Gastroesophageal sphincter (tissue), 4 donors: ENCODE measurements around the gene KIAA1755. TPM values are rescaled to one million over a fixed set of nuclear protein-coding genes. Genes with fewer than 3 reads are reported as not detected.

Experiments
- ATAC-seq: fragments of 150-250 bp; one replicate; pipeline ENCODE4 v1.9.1; 2016; ENCODE audit warnings: mild to moderate bottlenecking, moderate library complexity
- H3K27ac ChIP-seq, 4 donors: fragments of 200-600 bp; sonication (generic) in 3 of 4; 1 replicate in 3 of 4; 2 replicates in 1 of 4; pipeline ENCODE4 v1.5.1; 2016 to 2019
- H3K27me3 ChIP-seq: fragments of 200-600 bp; sonication (generic); one replicate; pipeline ENCODE4 v1.5.1; 2019
- H3K36me3 ChIP-seq, 2 donors: fragments of 200-600 bp; sonication (generic); one replicate each; pipeline ENCODE4 v1.5.1; 2019; ENCODE audit warnings: control low read depth in 1 of 2
- H3K4me1 ChIP-seq, 3 donors: fragments of 200-600 bp; sonication (generic); 1 replicate in 2 of 3; 2 replicates in 1 of 3; pipeline ENCODE4 v1.5.1; 2016 to 2019; ENCODE audit warnings: control low read depth in 2 of 3
- H3K4me3 ChIP-seq, 2 donors: fragments of 200-600 bp; sonication (generic); one replicate each; pipeline ENCODE4 v1.5.1; 2019; ENCODE audit warnings: mild to moderate bottlenecking in 1 of 2, moderate library complexity in 1 of 2
- H3K9me3 ChIP-seq, 3 donors: fragments of 200-600 bp; sonication (generic); one replicate each; pipeline ENCODE4 v1.5.1; 2017 to 2019; ENCODE audit warnings: control low read depth in 2 of 3
- CTCF ChIP-seq, 4 experiments: fragments of 200-600 bp in 2 of 4; fragments of 450-650 bp in 2 of 4; sonication (generic) in 1 of 4; IDR thresholded peaks; one replicate each; pipeline ENCODE4 v1.5.1; 2017 to 2019; ENCODE audit warnings: antibody characterized with exemption in 4 of 4, mild to moderate bottlenecking in 2 of 4, moderate library complexity in 2 of 4
- EP300 ChIP-seq: sonication (generic); formaldehyde crosslinking; IDR thresholded peaks from one replicate; pipeline ENCODE4 v1.6.1; 2017; ENCODE audit warnings: antibody characterized with exemption, mild to moderate bottlenecking
- POLR2A ChIP-seq, 2 donors: fragments of 450-650 bp; IDR thresholded peaks; one replicate each; pipeline ENCODE4 v1.6.1; 2017; ENCODE audit warnings: antibody characterized with exemption in 2 of 2, mild to moderate bottlenecking in 2 of 2, moderate library complexity in 1 of 2
- POLR2AphosphoS5 ChIP-seq: sonication (generic); formaldehyde crosslinking; IDR thresholded peaks from one replicate; pipeline ENCODE4 v1.6.1; 2017; ENCODE audit warnings: antibody characterized with exemption
- WGBS, 2 donors: methylation state at CpG; one replicate each; pipeline ENCODE4 v1.1.5; 2018; ENCODE audit warnings: low coverage in 1 of 2; 5-methylcytosine and 5-hydroxymethylcytosine counted together
- total RNA-seq, 4 donors: library from RNA; depleted of rRNA; stranded (reverse); fragments of >200 nt; gene quantifications; one replicate each; pipeline ENCODE4 v1.1.0, GENCODE V29; 2016

KIAA1755 gene
- total RNA-seq, 4 donors from 2014 or later, result 5.1 to 19.9 (median 11.5) TPM

- TF ChIP-seq EP300, result no peak
- no peak for TF ChIP-seq CTCF (IDR thresholded peaks at IDR 0.05)
- no peak for TF ChIP-seq POLR2A (IDR thresholded peaks at IDR 0.05)
- TF ChIP-seq POLR2AphosphoS5, result no peak
- Histone ChIP-seq H3K36me3 (no peaks in the 10 kb centered on the region), H3K4me3 (no peak overlapping the region), H3K9me3 (no peaks in the 10 kb centered on the region), H3K27me3 (no peaks in the 10 kb centered on the region), H3K27ac (no peak overlapping the region), H3K4me1 (peaks cover 0 to 8% (median 0%) of the 10 kb centered on the region in 3 donors)
- ATAC-seq, result no peak
- WGBS, 2 donors, result 83 to 100% methylated on average over 1 to 2 of the region's 2 CpGs
These were observed 18.2 kb upstream of the KIAA1755 start for GRCh38 chr20:38278763-38279162.

- Histone ChIP-seq H3K27ac (no peak overlapping the region), H3K27me3 (no peaks in the 10 kb centered on the region), H3K36me3 (no peaks in the 10 kb centered on the region), H3K4me1 (peaks cover 0 to 8% (median 0%) of the 10 kb centered on the region in 3 donors), H3K4me3 (no peak overlapping the region), H3K9me3 (no peaks in the 10 kb centered on the region)
- WGBS, 2 donors, result 32 to 45% methylated on average over 4 to 13 of the region's 14 CpGs
- ATAC-seq, result no peak
- no peak for TF ChIP-seq CTCF (IDR thresholded peaks at IDR 0.05)
- TF ChIP-seq EP300, result no peak
- no peak for TF ChIP-seq POLR2A (IDR thresholded peaks at IDR 0.05)
These were observed 17.6 kb upstream of the KIAA1755 start for GRCh38 chr20:38278131-38278530.

- Histone ChIP-seq H3K27ac (no peak overlapping the region), H3K36me3 (no peaks in the 10 kb centered on the region), H3K4me1 (peaks cover 0 to 8% (median 0%) of the 10 kb centered on the region in 3 donors), H3K9me3 (no peaks in the 10 kb centered on the region), H3K27me3 (no peaks in the 10 kb centered on the region), H3K4me3 (no peak overlapping the region)
- no peak for ATAC-seq
- no peak for TF ChIP-seq POLR2A (IDR thresholded peaks at IDR 0.05)
- TF ChIP-seq POLR2AphosphoS5, result no peak
- no peak for TF ChIP-seq CTCF (IDR thresholded peaks at IDR 0.05)
- no peak for TF ChIP-seq EP300
- 81 to 100% methylated on average over 2 of the region's 2 CpGs for WGBS, 2 donors
These were observed 17.2 kb upstream of the KIAA1755 start for GRCh38 chr20:38277691-38278090.

GRCh38 chr20:38277285-38277684 is 16.8 kb upstream of the KIAA1755 start:
- no peak overlapping the region for H3K4me3 ChIP-seq
- TF ChIP-seq POLR2A (IDR thresholded peaks at IDR 0.05) (no peak), EP300 (no peak), POLR2AphosphoS5 (no peak), CTCF (IDR thresholded peaks at IDR 0.05) (no peak)
- H3K27me3 ChIP-seq, result no peaks in the 10 kb centered on the region
- no peaks in the 10 kb centered on the region for H3K36me3 ChIP-seq
- WGBS, 2 donors, result 86 to 100% methylated on average over 3 to 5 of the region's 5 CpGs
- H3K4me1 ChIP-seq, result peaks cover 0 to 8% (median 0%) of the 10 kb centered on the region in 3 donors
- no peaks in the 10 kb centered on the region for H3K9me3 ChIP-seq
- no peak for ATAC-seq
- no peak overlapping the region for H3K27ac ChIP-seq

GRCh38 chr20:38275815-38276550 is 15.4 kb upstream of the KIAA1755 start:
- peaks cover 0 to 19% (median 6%) of the 10 kb centered on the region in 3 donors for H3K4me1 ChIP-seq
- 70 to 76% methylated on average over 12 of the region's 12 CpGs for WGBS, 2 donors
- TF ChIP-seq POLR2A (IDR thresholded peaks at IDR 0.05) (no peak), CTCF (IDR thresholded peaks at IDR 0.05) (no peak), EP300 (no peak), POLR2AphosphoS5 (no peak)
- no peaks in the 10 kb centered on the region for H3K36me3 ChIP-seq
- no peak for ATAC-seq
- H3K4me3 ChIP-seq, result no peak overlapping the region
- no peak overlapping the region for H3K27ac ChIP-seq
- no peaks in the 10 kb centered on the region for H3K9me3 ChIP-seq
- no peaks in the 10 kb centered on the region for H3K27me3 ChIP-seq
